HG03520 (cell line): ENCODE results near the gene MRPS30.
"Not testable (repeated sequence)": the region's sequence is repeated elsewhere in the genome, so short reads cannot be mapped to it uniquely, and the experiment has no call there.

ENCODE experiments used
- ATAC-seq: cut with Tn5 transposase; IDR thresholded peaks from one replicate; pipeline ENCODE4 v1.9.1; 2021; ENCODE audit warnings: mild to moderate bottlenecking, moderate library complexity; ENCODE audit not compliant: unreplicated experiment

The MRPS30 gene

GRCh38 chr5:44808435-44809214 is at the start of gene MRPS30:
MRPS30 (plus strand) TSS chr5:44808947; CDS start chr5:44808963, 16 bp downstream.
- ATAC-seq = peak; percentile 96

GRCh38 chr5:44769200-44769876 is 39.4 kb upstream of the MRPS30 start:
- ATAC-seq = no peak

- no peak for ATAC-seq
These were observed 38.9 kb upstream of the MRPS30 start for GRCh38 chr5:44769877-44770209.

- no peak for ATAC-seq
These were observed 37.7 kb upstream of the MRPS30 start for GRCh38 chr5:44770780-44771717.

GRCh38 chr5:44772397-44772796 is 36.4 kb upstream of the MRPS30 start:
- not testable (repeated sequence) for ATAC-seq

GRCh38 chr5:44774279-44774880 is 34.4 kb upstream of the MRPS30 start:
- peak; percentile 63 for ATAC-seq

- ATAC-seq = no peak
These were observed 29.6 kb upstream of the MRPS30 start for GRCh38 chr5:44779167-44779566.

- ATAC-seq = no peak
These were observed 25.0 kb upstream of the MRPS30 start for GRCh38 chr5:44783634-44784315.

GRCh38 chr5:44787731-44788130 is 21.0 kb upstream of the MRPS30 start:
- ATAC-seq = no peak

- ATAC-seq = not testable (repeated sequence)
These were observed 19.3 kb upstream of the MRPS30 start for GRCh38 chr5:44789372-44789995.

GRCh38 chr5:44792031-44792673 is 16.6 kb upstream of the MRPS30 start:
- not testable (repeated sequence) for ATAC-seq

- ATAC-seq = no peak
These were observed 14.4 kb upstream of the MRPS30 start for GRCh38 chr5:44794371-44794770.

GRCh38 chr5:44795496-44795895 is 13.3 kb upstream of the MRPS30 start:
- no peak for ATAC-seq

GRCh38 chr5:44797841-44798240 is 10.9 kb upstream of the MRPS30 start:
- no peak for ATAC-seq

GRCh38 chr5:44801992-44802391 is 6.8 kb upstream of the MRPS30 start:
- ATAC-seq = no peak

GRCh38 chr5:44806608-44807007 is 2.1 kb upstream of the MRPS30 start:
- no peak for ATAC-seq

- no peak for ATAC-seq
These were observed 1.5 kb upstream of the MRPS30 start for GRCh38 chr5:44807269-44807668.

- ATAC-seq = peak; percentile 43
These were observed 638 bp downstream of the MRPS30 start for GRCh38 chr5:44809215-44809955.

- ATAC-seq = no peak
These were observed 1.2 kb downstream of the MRPS30 start for GRCh38 chr5:44809956-44810420.
